ENCODE results near the gene CADM1.

Gene CADM1

DNA sequence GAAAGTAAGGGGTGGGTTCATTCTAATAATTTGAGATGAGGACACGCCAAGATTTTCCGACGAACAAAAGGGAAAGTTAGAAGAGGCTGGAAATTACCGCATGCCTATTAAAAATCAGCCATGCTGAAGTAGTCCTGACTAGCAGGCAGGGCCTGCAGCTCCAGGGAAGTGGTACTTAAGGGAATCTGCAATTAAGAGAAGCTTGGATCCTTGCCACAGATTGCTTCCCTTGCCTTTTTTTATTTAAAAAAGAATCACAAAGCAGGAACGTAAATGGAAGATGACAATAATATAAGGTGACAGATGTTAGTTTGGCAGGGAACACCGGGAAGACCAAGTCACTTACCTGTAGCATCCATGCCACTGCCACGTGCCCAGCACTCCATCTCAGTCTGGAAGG lies 359.3 kb downstream of the CADM1 start:
- TF ChIP-seq, protein P1, sequence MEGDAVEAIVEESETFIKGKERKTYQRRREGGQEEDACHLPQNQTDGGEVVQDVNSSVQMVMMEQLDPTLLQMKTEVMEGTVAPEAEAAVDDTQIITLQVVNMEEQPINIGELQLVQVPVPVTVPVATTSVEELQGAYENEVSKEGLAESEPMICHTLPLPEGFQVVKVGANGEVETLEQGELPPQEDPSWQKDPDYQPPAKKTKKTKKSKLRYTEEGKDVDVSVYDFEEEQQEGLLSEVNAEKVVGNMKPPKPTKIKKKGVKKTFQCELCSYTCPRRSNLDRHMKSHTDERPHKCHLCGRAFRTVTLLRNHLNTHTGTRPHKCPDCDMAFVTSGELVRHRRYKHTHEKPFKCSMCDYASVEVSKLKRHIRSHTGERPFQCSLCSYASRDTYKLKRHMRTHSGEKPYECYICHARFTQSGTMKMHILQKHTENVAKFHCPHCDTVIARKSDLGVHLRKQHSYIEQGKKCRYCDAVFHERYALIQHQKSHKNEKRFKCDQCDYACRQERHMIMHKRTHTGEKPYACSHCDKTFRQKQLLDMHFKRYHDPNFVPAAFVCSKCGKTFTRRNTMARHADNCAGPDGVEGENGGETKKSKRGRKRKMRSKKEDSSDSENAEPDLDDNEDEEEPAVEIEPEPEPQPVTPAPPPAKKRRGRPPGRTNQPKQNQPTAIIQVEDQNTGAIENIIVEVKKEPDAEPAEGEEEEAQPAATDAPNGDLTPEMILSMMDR (IDR thresholded peaks at IDR 0.05; ENCODE audit: unreplicated experiment in 3 of 3), result no peak
- peaks cover 24% of the 10 kb centered on the region for H3K4me1 Mint-ChIP-seq
- H3K4me3 Mint-ChIP-seq, result no peak overlapping the region
- no peaks in the 10 kb centered on the region for H3K36me3 Mint-ChIP-seq (ENCODE audit: low read depth)
- H3K27ac Mint-ChIP-seq, result peak overlapping the region in 1 of 3 experiments; percentile 5
- peaks cover 23% of the 10 kb centered on the region for H3K27me3 Mint-ChIP-seq (ENCODE audit: low read depth)
- no peaks in the 10 kb centered on the region for H3K9me3 Mint-ChIP-seq

DNA sequence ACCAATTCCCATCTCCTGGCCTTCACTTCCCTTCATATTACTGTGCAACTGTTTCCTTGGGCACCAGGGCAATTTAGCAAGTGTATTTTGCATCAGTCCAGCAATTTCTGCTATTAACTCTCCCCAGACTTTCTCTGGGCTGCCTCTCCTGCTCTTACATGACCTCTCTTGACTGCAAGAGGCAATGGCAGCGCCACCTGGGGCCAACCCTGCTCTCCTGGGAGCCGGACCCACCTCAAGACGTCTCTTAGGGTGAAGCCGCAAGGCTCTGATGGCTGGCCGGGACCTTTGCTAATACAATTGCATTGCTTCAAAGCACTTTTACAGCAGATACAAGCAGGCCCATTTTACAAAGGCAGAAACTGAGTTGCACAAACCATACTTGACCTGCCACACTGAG lies 360.2 kb downstream of the CADM1 start:
- H3K36me3 Mint-ChIP-seq (ENCODE audit: low read depth), result no peaks in the 10 kb centered on the region
- H3K4me3 Mint-ChIP-seq, result no peak overlapping the region
- TF ChIP-seq, protein P1 (IDR thresholded peaks at IDR 0.05; ENCODE audit: unreplicated experiment in 3 of 3), result no peak
- peaks cover 24% of the 10 kb centered on the region for H3K4me1 Mint-ChIP-seq
- peaks cover 26% of the 10 kb centered on the region for H3K27me3 Mint-ChIP-seq (ENCODE audit: low read depth)
- H3K9me3 Mint-ChIP-seq, result no peaks in the 10 kb centered on the region
- H3K27ac Mint-ChIP-seq, result no peak overlapping the region

DNA sequence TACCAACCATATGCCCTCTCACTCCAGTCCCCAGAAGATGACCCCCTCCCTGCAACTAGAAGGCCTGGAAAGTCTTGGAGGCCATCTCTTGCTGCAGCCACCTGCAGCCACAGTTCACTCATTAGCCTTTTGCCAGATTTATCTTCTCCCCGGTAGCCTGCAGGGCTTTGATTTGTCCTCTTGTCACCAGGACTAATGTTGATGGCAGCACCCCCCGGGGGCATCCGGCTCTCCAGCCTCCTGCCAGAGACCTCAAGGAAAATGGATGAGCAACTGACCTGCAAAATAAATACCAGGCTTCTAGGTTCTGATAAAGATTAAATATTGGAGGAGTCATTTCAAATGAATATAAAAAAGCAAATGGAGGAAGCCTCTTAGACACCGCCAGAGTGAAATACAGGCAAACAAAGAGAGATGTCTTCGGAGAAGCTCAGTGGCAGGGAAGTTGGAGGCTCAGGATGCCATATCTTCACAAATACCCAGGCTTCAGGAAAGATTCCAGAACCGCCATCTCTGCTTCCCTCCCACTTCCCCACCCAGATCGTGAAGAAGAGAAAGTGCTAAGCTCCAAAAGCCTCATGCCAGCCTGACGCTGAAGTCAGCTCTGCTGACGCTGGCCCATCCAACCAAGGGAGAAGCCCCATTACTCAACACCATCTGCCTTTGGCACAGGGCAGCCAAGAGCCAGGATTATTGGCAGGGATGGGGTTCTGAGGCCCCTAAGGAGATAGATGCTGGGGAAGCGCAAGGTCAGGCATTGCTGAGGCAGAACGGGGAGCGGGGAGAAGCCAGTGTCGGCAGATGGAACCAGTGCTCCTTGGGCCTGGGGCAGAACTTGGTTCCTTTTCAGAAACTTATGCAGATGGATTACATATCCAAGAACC lies 362.7 kb downstream of the CADM1 start:
- Mint-ChIP-seq H3K27me3 (ENCODE audit: low read depth) (peaks cover 31% of the 10 kb centered on the region), H3K27ac (no peak overlapping the region), H3K36me3 (ENCODE audit: low read depth) (no peaks in the 10 kb centered on the region), H3K9me3 (no peaks in the 10 kb centered on the region), H3K4me3 (no peak overlapping the region), H3K4me1 (peaks cover 29% of the 10 kb centered on the region)
- TF ChIP-seq, protein P1 (IDR thresholded peaks at IDR 0.05; ENCODE audit: unreplicated experiment in 3 of 3), result no peak

DNA sequence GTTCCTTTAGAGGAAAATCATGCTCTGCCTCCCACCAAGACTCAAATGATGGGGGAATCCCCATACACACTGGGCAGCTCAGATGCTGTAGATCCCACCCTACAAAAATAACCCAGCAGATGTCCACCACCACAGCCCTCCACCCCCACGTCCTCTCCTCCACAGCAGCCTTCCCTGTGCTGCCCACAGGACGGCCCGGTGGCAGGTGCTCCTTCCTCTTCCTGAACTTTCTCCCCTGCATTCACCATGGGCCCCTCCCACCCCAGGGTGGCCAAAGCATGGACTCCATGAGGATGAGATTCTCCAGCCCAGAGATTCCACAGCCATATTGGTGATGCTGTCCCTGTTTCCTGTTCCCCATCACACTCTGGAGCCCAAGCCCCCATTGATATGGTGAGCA lies 368.3 kb downstream of the CADM1 start:
- Mint-ChIP-seq H3K27ac (no peak overlapping the region), H3K4me3 (peak overlapping the region in 1 of 3 experiments; percentile 16), H3K36me3 (ENCODE audit: low read depth) (no peaks in the 10 kb centered on the region), H3K4me1 (peaks cover 37% of the 10 kb centered on the region), H3K9me3 (no peaks in the 10 kb centered on the region), H3K27me3 (ENCODE audit: low read depth) (peaks cover 30% of the 10 kb centered on the region)
- TF ChIP-seq, protein P1 (IDR thresholded peaks at IDR 0.05; ENCODE audit: unreplicated experiment in 3 of 3), result no peak

DNA sequence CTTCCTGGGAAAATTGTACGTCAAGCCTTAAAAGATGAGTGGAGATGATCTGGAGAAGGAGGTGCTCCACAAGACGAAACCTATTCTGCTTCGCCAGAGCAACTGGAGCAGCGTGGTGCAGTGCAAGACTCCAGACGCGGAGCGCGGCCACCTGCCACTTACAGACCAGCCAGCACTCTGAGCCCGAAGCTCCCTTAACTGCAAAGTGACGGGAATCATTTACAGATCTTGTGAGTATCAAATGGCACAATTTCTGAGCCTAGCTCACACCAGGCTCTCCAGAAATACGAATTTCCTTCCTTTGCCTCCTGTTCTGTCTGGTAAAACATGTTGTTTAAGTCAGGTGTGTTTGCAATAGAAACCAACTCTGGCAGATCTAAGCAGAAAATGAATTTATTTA lies 369.3 kb downstream of the CADM1 start:
- no peak overlapping the region for H3K4me3 Mint-ChIP-seq
- H3K27ac Mint-ChIP-seq, result no peak overlapping the region
- H3K27me3 Mint-ChIP-seq (ENCODE audit: low read depth), result peaks cover 32% of the 10 kb centered on the region
- H3K9me3 Mint-ChIP-seq, result no peaks in the 10 kb centered on the region
- peaks cover 36% of the 10 kb centered on the region for H3K4me1 Mint-ChIP-seq
- TF ChIP-seq, protein P1 (IDR thresholded peaks at IDR 0.05; ENCODE audit: unreplicated experiment in 3 of 3), result no peak
- H3K36me3 Mint-ChIP-seq (ENCODE audit: low read depth), result no peaks in the 10 kb centered on the region

Measured in nephron (organoid).